ENCODE data around the gene KRT82. TPM values are rescaled to one million over a fixed set of nuclear protein-coding genes. Genes with fewer than 3 reads are reported as not detected.

The KRT82 gene
- total and polyA plus RNA-seq, 2 experiments from 2014 or later: not detected

DNA sequence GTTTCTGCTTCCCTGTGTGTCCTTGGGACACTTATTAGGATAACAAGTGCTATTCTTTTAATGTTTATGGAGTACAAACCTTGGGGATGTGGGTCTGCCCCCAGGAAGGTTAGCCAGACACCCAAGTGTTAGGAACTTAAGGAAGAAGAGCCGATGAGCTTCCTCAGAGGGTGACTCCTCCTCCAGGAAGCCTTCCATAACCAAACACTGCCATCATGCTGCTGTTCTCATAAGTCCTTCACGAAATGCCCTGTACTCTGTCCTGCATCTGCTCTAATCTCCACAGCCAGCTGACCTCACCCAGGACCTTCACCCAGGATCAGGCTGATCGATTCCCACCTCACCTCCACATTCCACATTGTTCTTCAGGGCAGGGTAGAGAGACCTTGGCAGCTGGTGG, 37.6 kb downstream of the KRT82 start:
- H3K79me2 ChIP-seq (replicated peaks; ENCODE audit: insufficient read depth): no peaks in the 10 kb centered on the region
- no peaks in the 10 kb centered on the region for H3F3A ChIP-seq (replicated peaks; ENCODE audit: low read depth)
- H3K9me2 ChIP-seq (ENCODE audit: insufficient read depth): no peaks in the 10 kb centered on the region
- Mint-ChIP-seq H3K27me3 (ENCODE audit: insufficient read depth, low read depth, poor library complexity) (peaks cover 4% of the 10 kb centered on the region), H3K4me3 (no peak overlapping the region), H3K27ac (no peak overlapping the region), H3K36me3 (ENCODE audit: low read depth) (no peaks in the 10 kb centered on the region; the same call in 2 of the 3 replicates), H3K4me1 (peaks cover 3% of the 10 kb centered on the region; the same call in 1 of the 3 replicates), H3K9me3 (no peaks in the 10 kb centered on the region)
- H3K4me3 ChIP-seq: no peak overlapping the region
- no peak overlapping the region for H3K4me2 ChIP-seq
- no peaks in the 10 kb centered on the region for H3K4me1 ChIP-seq (ENCODE audit: insufficient read depth)
- no peak overlapping the region for H3K27ac ChIP-seq (ENCODE audit: low read depth)
- no peaks in the 10 kb centered on the region for H4K20me1 ChIP-seq (replicated peaks; ENCODE audit: insufficient read depth)
- ATAC-seq (no peak), DNase-seq (ENCODE audit: low spot score) (no peak)
- H3K27me3 ChIP-seq (ENCODE audit: insufficient read depth): no peaks in the 10 kb centered on the region
- TF ChIP-seq, protein P1, sequence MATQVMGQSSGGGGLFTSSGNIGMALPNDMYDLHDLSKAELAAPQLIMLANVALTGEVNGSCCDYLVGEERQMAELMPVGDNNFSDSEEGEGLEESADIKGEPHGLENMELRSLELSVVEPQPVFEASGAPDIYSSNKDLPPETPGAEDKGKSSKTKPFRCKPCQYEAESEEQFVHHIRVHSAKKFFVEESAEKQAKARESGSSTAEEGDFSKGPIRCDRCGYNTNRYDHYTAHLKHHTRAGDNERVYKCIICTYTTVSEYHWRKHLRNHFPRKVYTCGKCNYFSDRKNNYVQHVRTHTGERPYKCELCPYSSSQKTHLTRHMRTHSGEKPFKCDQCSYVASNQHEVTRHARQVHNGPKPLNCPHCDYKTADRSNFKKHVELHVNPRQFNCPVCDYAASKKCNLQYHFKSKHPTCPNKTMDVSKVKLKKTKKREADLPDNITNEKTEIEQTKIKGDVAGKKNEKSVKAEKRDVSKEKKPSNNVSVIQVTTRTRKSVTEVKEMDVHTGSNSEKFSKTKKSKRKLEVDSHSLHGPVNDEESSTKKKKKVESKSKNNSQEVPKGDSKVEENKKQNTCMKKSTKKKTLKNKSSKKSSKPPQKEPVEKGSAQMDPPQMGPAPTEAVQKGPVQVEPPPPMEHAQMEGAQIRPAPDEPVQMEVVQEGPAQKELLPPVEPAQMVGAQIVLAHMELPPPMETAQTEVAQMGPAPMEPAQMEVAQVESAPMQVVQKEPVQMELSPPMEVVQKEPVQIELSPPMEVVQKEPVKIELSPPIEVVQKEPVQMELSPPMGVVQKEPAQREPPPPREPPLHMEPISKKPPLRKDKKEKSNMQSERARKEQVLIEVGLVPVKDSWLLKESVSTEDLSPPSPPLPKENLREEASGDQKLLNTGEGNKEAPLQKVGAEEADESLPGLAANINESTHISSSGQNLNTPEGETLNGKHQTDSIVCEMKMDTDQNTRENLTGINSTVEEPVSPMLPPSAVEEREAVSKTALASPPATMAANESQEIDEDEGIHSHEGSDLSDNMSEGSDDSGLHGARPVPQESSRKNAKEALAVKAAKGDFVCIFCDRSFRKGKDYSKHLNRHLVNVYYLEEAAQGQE (IDR thresholded peaks at IDR 0.05; ENCODE audit: unreplicated experiment): no peak
- TF ChIP-seq, protein P2, sequence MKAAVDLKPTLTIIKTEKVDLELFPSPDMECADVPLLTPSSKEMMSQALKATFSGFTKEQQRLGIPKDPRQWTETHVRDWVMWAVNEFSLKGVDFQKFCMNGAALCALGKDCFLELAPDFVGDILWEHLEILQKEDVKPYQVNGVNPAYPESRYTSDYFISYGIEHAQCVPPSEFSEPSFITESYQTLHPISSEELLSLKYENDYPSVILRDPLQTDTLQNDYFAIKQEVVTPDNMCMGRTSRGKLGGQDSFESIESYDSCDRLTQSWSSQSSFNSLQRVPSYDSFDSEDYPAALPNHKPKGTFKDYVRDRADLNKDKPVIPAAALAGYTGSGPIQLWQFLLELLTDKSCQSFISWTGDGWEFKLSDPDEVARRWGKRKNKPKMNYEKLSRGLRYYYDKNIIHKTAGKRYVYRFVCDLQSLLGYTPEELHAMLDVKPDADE (IDR thresholded peaks at IDR 0.05): no peak
- TF ChIP-seq CREB1 (CRISPR knock-in tag; IDR thresholded peaks at IDR 0.05; ENCODE audit: low read depth): no peak
- no peak for TF ChIP-seq EZH2 (IDR thresholded peaks at IDR 0.05; ENCODE audit: low read depth, unreplicated experiment)
- no peak for TF ChIP-seq JUNB (IDR thresholded peaks at IDR 0.05; ENCODE audit: unreplicated experiment)
- no peak for TF ChIP-seq POLR2AphosphoS5 (IDR thresholded peaks at IDR 0.05; ENCODE audit: low read depth)
- no peak for TF ChIP-seq STAT1 (IDR thresholded peaks at IDR 0.05; ENCODE audit: unreplicated experiment)
- TF ChIP-seq EZH2phosphoT487 (IDR thresholded peaks at IDR 0.05; ENCODE audit: unreplicated experiment): no peak
- TF ChIP-seq, protein P3, sequence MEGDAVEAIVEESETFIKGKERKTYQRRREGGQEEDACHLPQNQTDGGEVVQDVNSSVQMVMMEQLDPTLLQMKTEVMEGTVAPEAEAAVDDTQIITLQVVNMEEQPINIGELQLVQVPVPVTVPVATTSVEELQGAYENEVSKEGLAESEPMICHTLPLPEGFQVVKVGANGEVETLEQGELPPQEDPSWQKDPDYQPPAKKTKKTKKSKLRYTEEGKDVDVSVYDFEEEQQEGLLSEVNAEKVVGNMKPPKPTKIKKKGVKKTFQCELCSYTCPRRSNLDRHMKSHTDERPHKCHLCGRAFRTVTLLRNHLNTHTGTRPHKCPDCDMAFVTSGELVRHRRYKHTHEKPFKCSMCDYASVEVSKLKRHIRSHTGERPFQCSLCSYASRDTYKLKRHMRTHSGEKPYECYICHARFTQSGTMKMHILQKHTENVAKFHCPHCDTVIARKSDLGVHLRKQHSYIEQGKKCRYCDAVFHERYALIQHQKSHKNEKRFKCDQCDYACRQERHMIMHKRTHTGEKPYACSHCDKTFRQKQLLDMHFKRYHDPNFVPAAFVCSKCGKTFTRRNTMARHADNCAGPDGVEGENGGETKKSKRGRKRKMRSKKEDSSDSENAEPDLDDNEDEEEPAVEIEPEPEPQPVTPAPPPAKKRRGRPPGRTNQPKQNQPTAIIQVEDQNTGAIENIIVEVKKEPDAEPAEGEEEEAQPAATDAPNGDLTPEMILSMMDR (conservative IDR thresholded peaks at IDR 0.05; ENCODE audit: low read depth in 2 of 2): no peak
- TF ChIP-seq NANOG (IDR thresholded peaks at IDR 0.05; ENCODE audit: borderline replicate concordance): no peak
- TF ChIP-seq, protein P4, sequence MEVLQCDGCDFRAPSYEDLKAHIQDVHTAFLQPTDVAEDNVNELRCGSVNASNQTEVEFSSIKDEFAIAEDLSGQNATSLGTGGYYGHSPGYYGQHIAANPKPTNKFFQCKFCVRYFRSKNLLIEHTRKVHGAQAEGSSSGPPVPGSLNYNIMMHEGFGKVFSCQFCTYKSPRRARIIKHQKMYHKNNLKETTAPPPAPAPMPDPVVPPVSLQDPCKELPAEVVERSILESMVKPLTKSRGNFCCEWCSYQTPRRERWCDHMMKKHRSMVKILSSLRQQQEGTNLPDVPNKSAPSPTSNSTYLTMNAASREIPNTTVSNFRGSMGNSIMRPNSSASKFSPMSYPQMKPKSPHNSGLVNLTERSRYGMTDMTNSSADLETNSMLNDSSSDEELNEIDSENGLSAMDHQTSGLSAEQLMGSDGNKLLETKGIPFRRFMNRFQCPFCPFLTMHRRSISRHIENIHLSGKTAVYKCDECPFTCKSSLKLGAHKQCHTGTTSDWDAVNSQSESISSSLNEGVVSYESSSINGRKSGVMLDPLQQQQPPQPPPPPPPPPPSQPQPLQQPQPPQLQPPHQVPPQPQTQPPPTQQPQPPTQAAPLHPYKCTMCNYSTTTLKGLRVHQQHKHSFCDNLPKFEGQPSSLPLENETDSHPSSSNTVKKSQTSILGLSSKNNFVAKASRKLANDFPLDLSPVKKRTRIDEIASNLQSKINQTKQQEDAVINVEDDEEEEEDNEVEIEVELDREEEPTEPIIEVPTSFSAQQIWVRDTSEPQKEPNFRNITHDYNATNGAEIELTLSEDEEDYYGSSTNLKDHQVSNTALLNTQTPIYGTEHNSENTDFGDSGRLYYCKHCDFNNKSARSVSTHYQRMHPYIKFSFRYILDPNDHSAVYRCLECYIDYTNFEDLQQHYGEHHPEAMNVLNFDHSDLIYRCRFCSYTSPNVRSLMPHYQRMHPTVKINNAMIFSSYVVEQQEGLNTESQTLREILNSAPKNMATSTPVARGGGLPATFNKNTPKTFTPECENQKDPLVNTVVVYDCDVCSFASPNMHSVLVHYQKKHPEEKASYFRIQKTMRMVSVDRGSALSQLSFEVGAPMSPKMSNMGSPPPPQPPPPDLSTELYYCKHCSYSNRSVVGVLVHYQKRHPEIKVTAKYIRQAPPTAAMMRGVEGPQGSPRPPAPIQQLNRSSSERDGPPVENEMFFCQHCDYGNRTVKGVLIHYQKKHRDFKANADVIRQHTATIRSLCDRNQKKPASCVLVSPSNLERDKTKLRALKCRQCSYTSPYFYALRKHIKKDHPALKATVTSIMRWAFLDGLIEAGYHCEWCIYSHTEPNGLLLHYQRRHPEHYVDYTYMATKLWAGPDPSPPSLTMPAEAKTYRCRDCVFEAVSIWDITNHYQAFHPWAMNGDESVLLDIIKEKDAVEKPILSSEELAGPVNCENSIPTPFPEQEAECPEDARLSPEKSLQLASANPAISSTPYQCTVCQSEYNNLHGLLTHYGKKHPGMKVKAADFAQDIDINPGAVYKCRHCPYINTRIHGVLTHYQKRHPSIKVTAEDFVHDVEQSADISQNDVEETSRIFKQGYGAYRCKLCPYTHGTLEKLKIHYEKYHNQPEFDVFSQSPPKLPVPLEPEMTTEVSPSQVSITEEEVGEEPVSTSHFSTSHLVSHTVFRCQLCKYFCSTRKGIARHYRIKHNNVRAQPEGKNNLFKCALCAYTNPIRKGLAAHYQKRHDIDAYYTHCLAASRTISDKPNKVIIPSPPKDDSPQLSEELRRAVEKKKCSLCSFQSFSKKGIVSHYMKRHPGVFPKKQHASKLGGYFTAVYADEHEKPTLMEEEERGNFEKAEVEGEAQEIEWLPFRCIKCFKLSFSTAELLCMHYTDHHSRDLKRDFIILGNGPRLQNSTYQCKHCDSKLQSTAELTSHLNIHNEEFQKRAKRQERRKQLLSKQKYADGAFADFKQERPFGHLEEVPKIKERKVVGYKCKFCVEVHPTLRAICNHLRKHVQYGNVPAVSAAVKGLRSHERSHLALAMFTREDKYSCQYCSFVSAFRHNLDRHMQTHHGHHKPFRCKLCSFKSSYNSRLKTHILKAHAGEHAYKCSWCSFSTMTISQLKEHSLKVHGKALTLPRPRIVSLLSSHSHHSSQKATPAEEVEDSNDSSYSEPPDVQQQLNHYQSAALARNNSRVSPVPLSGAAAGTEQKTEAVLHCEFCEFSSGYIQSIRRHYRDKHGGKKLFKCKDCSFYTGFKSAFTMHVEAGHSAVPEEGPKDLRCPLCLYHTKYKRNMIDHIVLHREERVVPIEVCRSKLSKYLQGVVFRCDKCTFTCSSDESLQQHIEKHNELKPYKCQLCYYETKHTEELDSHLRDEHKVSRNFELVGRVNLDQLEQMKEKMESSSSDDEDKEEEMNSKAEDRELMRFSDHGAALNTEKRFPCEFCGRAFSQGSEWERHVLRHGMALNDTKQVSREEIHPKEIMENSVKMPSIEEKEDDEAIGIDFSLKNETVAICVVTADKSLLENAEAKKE (CRISPR knock-in tag; IDR thresholded peaks at IDR 0.05): no peak
- no peak for TF ChIP-seq ZNF114 (CRISPR knock-in tag; IDR thresholded peaks at IDR 0.05)
- TF ChIP-seq ZNF331 (CRISPR knock-in tag; IDR thresholded peaks at IDR 0.05; ENCODE audit: low read depth): no peak
- H2AFZ ChIP-seq: no peak overlapping the region
- H3K36me3 ChIP-seq (ENCODE audit: insufficient read depth): no peaks in the 10 kb centered on the region
